Thyroid gland (tissue), 4 donors: ENCODE measurements around the gene PRKAA2. TPM values are rescaled to one million over a fixed set of nuclear protein-coding genes. Genes with fewer than 3 reads are reported as not detected.

Source experiments
- DNase-seq, 2 donors: peaks; one replicate each; pipeline ENCODE4 v3.0.0-alpha.2; 2019
- H3K27ac ChIP-seq, 3 donors: fragments of 200-600 bp; sonication (generic); 1 replicate in 2 of 3; 2 replicates in 1 of 3; pipeline ENCODE4 v1.5.1; 2016 to 2019; ENCODE audit warnings: mild to moderate bottlenecking in 1 of 3, moderate library complexity in 1 of 3
- H3K27me3 ChIP-seq: fragments of 200-600 bp; sonication (generic); one replicate; pipeline ENCODE4 v1.5.1; 2019
- H3K36me3 ChIP-seq, 2 donors: fragments of 200-600 bp; sonication (generic); one replicate each; pipeline ENCODE4 v1.5.1; 2016 to 2019
- H3K4me1 ChIP-seq, 2 donors: fragments of 200-600 bp; sonication (generic); one replicate each; pipeline ENCODE4 v1.5.1; 2017 to 2019
- H3K4me3 ChIP-seq, 3 donors: fragments of 200-600 bp; sonication (generic); replicated peaks in 1 of 3; 1 replicate in 2 of 3; 2 replicates in 1 of 3; pipeline ENCODE4 v1.5.1; 2016; ENCODE audit warnings: mild to moderate bottlenecking in 1 of 3
- H3K9me3 ChIP-seq: fragments of 200-600 bp; sonication (generic); one replicate; pipeline ENCODE4 v1.5.1; 2017
- CTCF ChIP-seq, 6 experiments: fragments of 200-600 bp in 3 of 6; fragments of 450-650 bp in 3 of 6; sonication (generic) in 3 of 6; IDR thresholded peaks; one replicate each; pipeline ENCODE4 v1.5.1; 2016 to 2019; ENCODE audit warnings: antibody characterized with exemption in 6 of 6, mild to moderate bottlenecking in 2 of 6, inconsistent platforms in 1 of 6, moderate library complexity in 1 of 6
- POLR2A ChIP-seq, 2 donors: fragments of 450-650 bp; IDR thresholded peaks; one replicate each; pipeline ENCODE4 v1.6.1; 2017; ENCODE audit warnings: antibody characterized with exemption in 2 of 2, mild to moderate bottlenecking in 2 of 2, moderate library complexity in 1 of 2
- WGBS, 2 donors: methylation state at CpG; one replicate each; pipeline ENCODE4 v1.1.5; 2017; 5-methylcytosine and 5-hydroxymethylcytosine counted together
- intact Hi-C: fragments of 100-400 bp; cut with DNase I; formaldehyde crosslinking; loops from one replicate; pipeline ENCODE4 v1.15.1; 2023
- total RNA-seq, 4 donors: library from RNA; depleted of rRNA; stranded (reverse); fragments of >200 nt; gene quantifications; one replicate each; pipeline ENCODE4 v1.2.3, GENCODE V29; 2016

PRKAA2 gene
- total RNA-seq, 4 donors from 2014 or later, result 10.4 to 16.5 (median 14.3) TPM

DNA sequence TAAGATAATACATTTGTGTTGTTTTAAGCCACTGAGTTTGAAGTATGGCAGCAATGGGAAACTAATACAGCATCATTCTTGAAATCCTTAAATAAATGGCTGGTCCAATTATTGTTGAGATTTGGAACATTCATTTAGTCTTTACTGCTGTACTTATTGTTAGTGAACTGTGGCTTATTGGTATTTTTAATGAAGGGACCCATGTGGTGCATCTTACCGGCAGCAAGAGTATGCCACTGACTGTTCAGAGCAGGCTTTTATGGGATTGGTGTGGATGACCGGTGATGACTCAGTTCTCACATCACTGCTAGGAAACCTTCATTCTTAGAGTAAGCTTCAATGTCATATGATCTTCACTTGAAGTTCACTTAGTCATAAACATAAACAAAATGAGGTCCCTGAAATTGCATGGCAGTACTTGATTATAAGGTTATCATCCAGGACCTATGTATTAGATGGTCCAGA lies 31.5 kb downstream of the PRKAA2 start:
- no peak for TF ChIP-seq CTCF (IDR thresholded peaks at IDR 0.05)
- no peak for TF ChIP-seq POLR2A (IDR thresholded peaks at IDR 0.05)
- Histone ChIP-seq H3K9me3 (no peaks in the 10 kb centered on the region), H3K36me3 (no peaks in the 10 kb centered on the region), H3K4me1 (no peaks in the 10 kb centered on the region), H3K4me3 (no peak overlapping the region), H3K27ac (no peak overlapping the region), H3K27me3 (no peaks in the 10 kb centered on the region)
- no peak for DNase-seq
- WGBS, 2 donors, result 46 to 67% methylated on average over 2 of the region's 2 CpGs
- intact Hi-C loops, result no loop called here

GRCh38 chr1:56683569-56683968 lies 38.5 kb downstream of the PRKAA2 start:
- no peak for TF ChIP-seq CTCF (IDR thresholded peaks at IDR 0.05)
- TF ChIP-seq POLR2A (IDR thresholded peaks at IDR 0.05), result no peak
- Histone ChIP-seq H3K36me3 (no peaks in the 10 kb centered on the region), H3K4me3 (no peak overlapping the region), H3K9me3 (no peaks in the 10 kb centered on the region), H3K27ac (no peak overlapping the region), H3K4me1 (no peaks in the 10 kb centered on the region), H3K27me3 (no peaks in the 10 kb centered on the region)
- intact Hi-C loops, result no loop called here
- DNase-seq, result no peak

GRCh38 chr1:56686169-56686568 lies 41.1 kb downstream of the PRKAA2 start:
- intact Hi-C loops, result no loop called here
- WGBS, 2 donors, result 90 to 96% methylated on average over 2 of the region's 2 CpGs
- Histone ChIP-seq H3K27me3 (no peaks in the 10 kb centered on the region), H3K27ac (no peak overlapping the region), H3K4me1 (no peaks in the 10 kb centered on the region), H3K36me3 (no peaks in the 10 kb centered on the region), H3K9me3 (no peaks in the 10 kb centered on the region), H3K4me3 (no peak overlapping the region)
- no peak for TF ChIP-seq CTCF (IDR thresholded peaks at IDR 0.05)
- TF ChIP-seq POLR2A (IDR thresholded peaks at IDR 0.05), result no peak
- no peak for DNase-seq

GRCh38 chr1:56688522-56689026 lies 43.5 kb downstream of the PRKAA2 start:
- no peaks in the 10 kb centered on the region for H3K4me1 ChIP-seq
- intact Hi-C loops, result no loop called here
- H3K27ac ChIP-seq, result no peak overlapping the region
- WGBS, 2 donors, result 75 to 80% methylated on average over 3 of the region's 3 CpGs
- H3K4me3 ChIP-seq, result no peak overlapping the region
- TF ChIP-seq POLR2A (IDR thresholded peaks at IDR 0.05), result no peak
- TF ChIP-seq CTCF (IDR thresholded peaks at IDR 0.05), result no peak
- no peak for DNase-seq
- no peaks in the 10 kb centered on the region for H3K9me3 ChIP-seq
- no peaks in the 10 kb centered on the region for H3K27me3 ChIP-seq
- no peaks in the 10 kb centered on the region for H3K36me3 ChIP-seq

DNA sequence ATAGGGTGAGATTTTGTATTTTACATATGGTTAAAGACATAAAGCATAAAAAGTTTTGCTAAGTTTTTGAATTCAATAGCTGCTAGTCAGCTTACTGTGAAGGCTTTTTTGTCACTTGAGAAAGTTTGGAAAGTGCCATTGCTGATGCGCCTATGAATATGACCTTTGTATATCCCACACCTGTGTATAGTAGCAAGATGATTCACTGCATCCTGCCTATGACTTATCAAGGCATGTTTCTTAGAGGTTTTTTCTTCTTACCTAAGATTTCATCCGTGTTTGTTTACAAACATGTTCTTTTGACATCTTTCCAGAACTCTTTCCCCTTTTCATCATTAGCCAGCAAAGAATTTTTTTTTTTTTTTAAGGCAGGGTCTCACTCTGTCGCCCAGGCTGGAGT lies 51.5 kb downstream of the PRKAA2 start:
- Histone ChIP-seq H3K4me1 (no peaks in the 10 kb centered on the region), H3K9me3 (no peaks in the 10 kb centered on the region), H3K27ac (no peak overlapping the region), H3K27me3 (no peaks in the 10 kb centered on the region), H3K4me3 (no peak overlapping the region), H3K36me3 (no peaks in the 10 kb centered on the region)
- no peak for DNase-seq
- intact Hi-C loops, result no loop called here
- TF ChIP-seq CTCF (IDR thresholded peaks at IDR 0.05), result no peak
- no peak for TF ChIP-seq POLR2A (IDR thresholded peaks at IDR 0.05)
- 84 to 85% methylated on average over 3 of the region's 3 CpGs for WGBS, 2 donors
